WTC11 (cell line): ENCODE measurements around the gene AGFG2. TPM values are rescaled to one million over a fixed set of nuclear protein-coding genes. Genes with fewer than 3 reads are reported as not detected.

ENCODE experiments used
- ATAC-seq: fragments of 200-7000 bp; cut with Tn5 transposase; 2 replicates; pipeline ENCODE4 v1.10.0; 2021; ENCODE audit warnings: mild to moderate bottlenecking, moderate library complexity
- CTCF ChIA-PET: fragments of 300-600 bp; sonication (Branson Sonifier 250); formaldehyde crosslinking; loops from one replicate; lab custom pipeline; 2021; ENCODE audit warnings: antibody characterized with exemption; lab: Charles Lee
- POLR2A ChIA-PET: fragments of 350-600 bp; sonication (Branson Sonifier 250); formaldehyde crosslinking; loops from one replicate; lab custom pipeline; 2021; ENCODE audit warnings: antibody characterized with exemption; lab: Charles Lee
- DNase-seq: peaks from one replicate; pipeline ENCODE4 v3.0.0; 2021; ENCODE audit warnings: low spot score
- H3K27ac Mint-ChIP-seq: 2 replicates; pipeline ENCODE4 v1.8.0; 2021; ENCODE audit warnings: mixed read lengths
- H3K27me3 Mint-ChIP-seq: 2 replicates; pipeline ENCODE4 v1.8.0; 2021; ENCODE audit warnings: low read depth, mild to moderate bottlenecking, moderate library complexity, mixed read lengths
- H3K36me3 Mint-ChIP-seq: 2 replicates; pipeline ENCODE4 v1.8.0; 2021; ENCODE audit warnings: mixed read lengths
- H3K4me1 Mint-ChIP-seq: 2 replicates; pipeline ENCODE4 v1.8.0; 2022; ENCODE audit warnings: mixed read lengths
- H3K4me3 Mint-ChIP-seq: 2 replicates; pipeline ENCODE4 v1.8.0; 2021; ENCODE audit warnings: mild to moderate bottlenecking, moderate library complexity, mixed read lengths
- H3K9me3 Mint-ChIP-seq: 2 replicates; pipeline ENCODE4 v1.8.0; 2021; ENCODE audit warnings: mixed read lengths
- CBFB ChIP-seq: sonication (generic); formaldehyde crosslinking; IDR thresholded peaks from 2 replicates; pipeline ENCODE4 v1.8.1; 2022; ENCODE audit warnings: mild to moderate bottlenecking, low read depth, missing genetic modification reagents
- E2F1 ChIP-seq: sonication (generic); formaldehyde crosslinking; IDR thresholded peaks from 2 replicates; pipeline ENCODE4 v1.8.0; 2022; ENCODE audit warnings: mild to moderate bottlenecking, missing genetic modification reagents
- ELF4 ChIP-seq: sonication (generic); formaldehyde crosslinking; IDR thresholded peaks from 2 replicates; pipeline ENCODE4 v1.8.1; 2022; ENCODE audit warnings: low read depth, mild to moderate bottlenecking, moderate library complexity, missing genetic modification reagents
- ETV6 ChIP-seq: sonication (generic); formaldehyde crosslinking; IDR thresholded peaks from 2 replicates; pipeline ENCODE4 v1.8.1; 2022; ENCODE audit warnings: mild to moderate bottlenecking, missing genetic modification reagents
- FOXP1 ChIP-seq: sonication (generic); formaldehyde crosslinking; IDR thresholded peaks from 2 replicates; pipeline ENCODE4 v1.8.0; 2022; ENCODE audit warnings: missing genetic modification reagents, mild to moderate bottlenecking, moderate library complexity, borderline replicate concordance
- GABPB1 ChIP-seq: sonication (generic); formaldehyde crosslinking; IDR thresholded peaks from 2 replicates; pipeline ENCODE4 v1.8.1; 2023; ENCODE audit warnings: mild to moderate bottlenecking, missing genetic modification reagents
- GTF2I ChIP-seq: fragments of 250-450 bp; sonication (Bioruptor Pico); conservative IDR thresholded peaks from 2 replicates; pipeline ENCODE4 v1.4.0; 2021; ENCODE audit warnings: mild to moderate bottlenecking
- HMGA2 ChIP-seq: fragments of 250-450 bp; sonication (Bioruptor Pico); IDR thresholded peaks from 2 replicates; pipeline ENCODE4 v1.4.0; 2021; ENCODE audit warnings: mild to moderate bottlenecking, moderate library complexity
- IRF2 ChIP-seq: sonication (generic); formaldehyde crosslinking; IDR thresholded peaks from 2 replicates; pipeline ENCODE4 v1.8.0; 2022; ENCODE audit warnings: low read depth, missing genetic modification reagents, borderline replicate concordance
- MLX ChIP-seq: sonication (generic); formaldehyde crosslinking; IDR thresholded peaks from 2 replicates; pipeline ENCODE4 v1.8.1; 2023; ENCODE audit warnings: mild to moderate bottlenecking, missing genetic modification reagents, moderate library complexity
- NFATC4 ChIP-seq: fragments of 250-450 bp; sonication (Bioruptor Pico); IDR thresholded peaks from 2 replicates; pipeline ENCODE4 v1.9.0; 2021; ENCODE audit warnings: mild to moderate bottlenecking
- PRRX2 ChIP-seq: fragments of 250-450 bp; sonication (Bioruptor Pico); IDR thresholded peaks from 2 replicates; pipeline ENCODE4 v1.8.0; 2021; ENCODE audit warnings: mild to moderate bottlenecking
- RELA ChIP-seq: sonication (generic); formaldehyde crosslinking; IDR thresholded peaks from 2 replicates; pipeline ENCODE4 v1.8.1; 2022; ENCODE audit warnings: missing genetic modification reagents, mild to moderate bottlenecking, borderline replicate concordance
- SMAD3 ChIP-seq: sonication (generic); formaldehyde crosslinking; IDR thresholded peaks from 2 replicates; pipeline ENCODE4 v1.8.0; 2022; ENCODE audit warnings: missing genetic modification reagents, mild to moderate bottlenecking, borderline replicate concordance
- SMAD4 ChIP-seq: sonication (generic); formaldehyde crosslinking; IDR thresholded peaks from 2 replicates; pipeline ENCODE4 v1.8.0; 2022; ENCODE audit warnings: mild to moderate bottlenecking, missing genetic modification reagents
- SP1 ChIP-seq: sonication (generic); formaldehyde crosslinking; conservative IDR thresholded peaks from 2 replicates; pipeline ENCODE4 v1.8.1; 2022; ENCODE audit warnings: missing genetic modification reagents
- USF2 ChIP-seq: sonication (generic); formaldehyde crosslinking; IDR thresholded peaks from 2 replicates; pipeline ENCODE4 v1.8.1; 2023; ENCODE audit warnings: mild to moderate bottlenecking, missing genetic modification reagents, moderate library complexity
- ZNF219 ChIP-seq: sonication (generic); formaldehyde crosslinking; IDR thresholded peaks from 2 replicates; pipeline ENCODE4 v1.8.0; 2023; ENCODE audit warnings: missing genetic modification reagents, mild to moderate bottlenecking, borderline replicate concordance
- ZNF317 ChIP-seq: sonication (generic); formaldehyde crosslinking; IDR thresholded peaks from 2 replicates; pipeline ENCODE4 v1.8.1; 2023; ENCODE audit warnings: low read depth, mild to moderate bottlenecking, moderate library complexity, missing genetic modification reagents, borderline replicate concordance
- ZNF423 ChIP-seq: fragments of 250-450 bp; sonication (Bioruptor Pico); IDR thresholded peaks from 2 replicates; pipeline ENCODE4 v2.1.2; 2022; ENCODE audit warnings: mild to moderate bottlenecking, moderate library complexity
- total RNA-seq: library from RNA; stranded (reverse); gene quantifications from 3 replicates; pipeline ENCODE4 v1.2.3, GENCODE V29; 2021
- TF ChIP-seq, protein P1 (sequence below): sonication (generic); formaldehyde crosslinking; conservative IDR thresholded peaks from 2 replicates; pipeline ENCODE4 v1.8.1; 2023; ENCODE audit warnings: mild to moderate bottlenecking, low read depth, missing genetic modification reagents, moderate library complexity
- TF ChIP-seq, protein P2 (sequence below): fragments of 250-450 bp; sonication (Bioruptor Pico); IDR thresholded peaks from 2 replicates; pipeline ENCODE4 v1.9.0; 2021; ENCODE audit warnings: mild to moderate bottlenecking

Gene AGFG2
- total RNA-seq, 1 experiment from 2014 or later = 6.4 TPM

- Mint-ChIP-seq H3K9me3 (no peaks in the 10 kb centered on the region), H3K36me3 (peaks cover 5% of the 10 kb centered on the region), H3K27me3 (peaks cover 3% of the 10 kb centered on the region), H3K4me1 (peaks cover 61% of the 10 kb centered on the region), H3K4me3 (no peak overlapping the region), H3K27ac (peak overlapping the region; percentile 38)
- no peak for ATAC-seq
- no peak for DNase-seq
- TF ChIP-seq ZNF219 (CRISPR knock-in tag) (no peak), SP1 (no peak), ETV6 (no peak), CBFB (CRISPR knock-in tag) (no peak), ZNF423 (CRISPR knock-in tag) (no peak), SMAD4 (CRISPR knock-in tag) (no peak), FOXP1 (CRISPR knock-in tag) (no peak), ELF4 (CRISPR knock-in tag) (no peak), MLX (CRISPR knock-in tag) (no peak), SMAD3 (no peak), GABPB1 (CRISPR knock-in tag) (no peak), USF2 (CRISPR knock-in tag) (no peak)
- TF ChIP-seq, protein P1, sequence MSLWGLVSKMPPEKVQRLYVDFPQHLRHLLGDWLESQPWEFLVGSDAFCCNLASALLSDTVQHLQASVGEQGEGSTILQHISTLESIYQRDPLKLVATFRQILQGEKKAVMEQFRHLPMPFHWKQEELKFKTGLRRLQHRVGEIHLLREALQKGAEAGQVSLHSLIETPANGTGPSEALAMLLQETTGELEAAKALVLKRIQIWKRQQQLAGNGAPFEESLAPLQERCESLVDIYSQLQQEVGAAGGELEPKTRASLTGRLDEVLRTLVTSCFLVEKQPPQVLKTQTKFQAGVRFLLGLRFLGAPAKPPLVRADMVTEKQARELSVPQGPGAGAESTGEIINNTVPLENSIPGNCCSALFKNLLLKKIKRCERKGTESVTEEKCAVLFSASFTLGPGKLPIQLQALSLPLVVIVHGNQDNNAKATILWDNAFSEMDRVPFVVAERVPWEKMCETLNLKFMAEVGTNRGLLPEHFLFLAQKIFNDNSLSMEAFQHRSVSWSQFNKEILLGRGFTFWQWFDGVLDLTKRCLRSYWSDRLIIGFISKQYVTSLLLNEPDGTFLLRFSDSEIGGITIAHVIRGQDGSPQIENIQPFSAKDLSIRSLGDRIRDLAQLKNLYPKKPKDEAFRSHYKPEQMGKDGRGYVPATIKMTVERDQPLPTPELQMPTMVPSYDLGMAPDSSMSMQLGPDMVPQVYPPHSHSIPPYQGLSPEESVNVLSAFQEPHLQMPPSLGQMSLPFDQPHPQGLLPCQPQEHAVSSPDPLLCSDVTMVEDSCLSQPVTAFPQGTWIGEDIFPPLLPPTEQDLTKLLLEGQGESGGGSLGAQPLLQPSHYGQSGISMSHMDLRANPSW (CRISPR knock-in tag) = no peak
- CTCF ChIA-PET = interaction anchor here (0.6 to 6.1 kb wide), 8 partner anchors 13 to 179 kb away, joined by 3 to 58 read pairs (median 4); partner anchors contain the start of genes NYAP1 and TSC22D4
- POLR2A ChIA-PET = interaction anchor here (2.1 kb wide), 1 partner anchor 40 kb away, joined by 5 read pairs; the partner anchor contains the start of genes FBXO24 and LRCH4
Observed at GRCh38 chr7:100546129-100546925, 7.3 kb downstream of the AGFG2 start.

DNA sequence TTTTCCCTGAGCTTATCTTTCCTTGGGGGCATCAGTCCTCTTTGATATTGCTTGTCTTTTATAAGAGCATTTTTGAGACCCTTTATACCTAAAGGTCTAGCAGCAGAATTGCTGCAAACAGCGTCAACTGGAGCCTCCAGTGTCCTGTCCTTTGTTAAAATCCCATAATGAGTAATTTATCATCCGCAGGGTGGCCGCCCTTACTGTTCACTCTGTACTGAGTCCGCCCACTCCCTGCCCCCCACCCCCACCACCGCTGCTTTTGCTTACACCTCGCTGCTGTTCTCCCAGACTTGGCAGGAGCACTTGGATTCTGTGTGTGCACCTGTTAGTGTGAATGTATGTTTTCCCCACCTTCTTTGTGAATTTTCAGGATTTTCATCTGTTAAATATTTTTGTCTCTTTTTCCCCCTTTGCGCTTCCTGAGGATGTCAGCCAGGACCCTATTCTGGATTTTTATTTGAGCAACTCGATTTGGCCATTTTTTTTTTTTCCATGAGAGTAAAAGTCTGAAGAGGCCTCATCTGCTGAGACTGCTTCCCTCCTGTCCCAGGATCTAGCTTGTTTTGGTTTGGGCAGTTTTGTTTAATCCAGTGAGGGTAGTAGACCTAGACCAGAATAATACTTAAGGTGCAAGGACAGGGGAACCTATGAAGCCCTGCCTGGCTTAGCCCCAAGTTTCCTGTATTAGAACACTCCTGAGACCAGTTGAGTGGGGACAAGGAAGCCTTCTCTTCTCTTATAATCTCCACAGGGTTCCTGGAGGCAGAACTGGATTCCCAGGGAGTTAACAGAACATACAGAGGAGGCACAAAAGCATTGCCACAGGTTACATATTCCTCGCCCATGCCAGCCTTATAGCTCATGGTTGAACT lies 8.2 kb downstream of the AGFG2 start:
- ATAC-seq (no peak), DNase-seq (no peak)
- peaks cover 52% of the 10 kb centered on the region for H3K4me1 Mint-ChIP-seq
- ChIA-PET POLR2A (interaction anchor here (2.1 kb wide), 1 partner anchor 39 kb away, joined by 5 read pairs; the partner anchor contains the start of genes FBXO24 and LRCH4), CTCF (interaction anchor here (0.6 to 6.1 kb wide), 5 partner anchors 13 to 77 kb away, joined by 3 to 36 read pairs (median 5); partner anchors contain the start of genes NYAP1 and TSC22D4)
- peaks cover 5% of the 10 kb centered on the region for H3K36me3 Mint-ChIP-seq
- H3K4me3 Mint-ChIP-seq = no peak overlapping the region
- TF ChIP-seq IRF2 (no peak), NFATC4 (CRISPR knock-in tag) (no peak), HMGA2 (no peak), ZNF219 (CRISPR knock-in tag) (no peak), PRRX2 (no peak), ZNF317 (CRISPR knock-in tag) (no peak), USF2 (CRISPR knock-in tag) (no peak), RELA (no peak), E2F1 (CRISPR knock-in tag) (no peak), GTF2I (CRISPR knock-in tag) (no peak)
- TF ChIP-seq, protein P2, sequence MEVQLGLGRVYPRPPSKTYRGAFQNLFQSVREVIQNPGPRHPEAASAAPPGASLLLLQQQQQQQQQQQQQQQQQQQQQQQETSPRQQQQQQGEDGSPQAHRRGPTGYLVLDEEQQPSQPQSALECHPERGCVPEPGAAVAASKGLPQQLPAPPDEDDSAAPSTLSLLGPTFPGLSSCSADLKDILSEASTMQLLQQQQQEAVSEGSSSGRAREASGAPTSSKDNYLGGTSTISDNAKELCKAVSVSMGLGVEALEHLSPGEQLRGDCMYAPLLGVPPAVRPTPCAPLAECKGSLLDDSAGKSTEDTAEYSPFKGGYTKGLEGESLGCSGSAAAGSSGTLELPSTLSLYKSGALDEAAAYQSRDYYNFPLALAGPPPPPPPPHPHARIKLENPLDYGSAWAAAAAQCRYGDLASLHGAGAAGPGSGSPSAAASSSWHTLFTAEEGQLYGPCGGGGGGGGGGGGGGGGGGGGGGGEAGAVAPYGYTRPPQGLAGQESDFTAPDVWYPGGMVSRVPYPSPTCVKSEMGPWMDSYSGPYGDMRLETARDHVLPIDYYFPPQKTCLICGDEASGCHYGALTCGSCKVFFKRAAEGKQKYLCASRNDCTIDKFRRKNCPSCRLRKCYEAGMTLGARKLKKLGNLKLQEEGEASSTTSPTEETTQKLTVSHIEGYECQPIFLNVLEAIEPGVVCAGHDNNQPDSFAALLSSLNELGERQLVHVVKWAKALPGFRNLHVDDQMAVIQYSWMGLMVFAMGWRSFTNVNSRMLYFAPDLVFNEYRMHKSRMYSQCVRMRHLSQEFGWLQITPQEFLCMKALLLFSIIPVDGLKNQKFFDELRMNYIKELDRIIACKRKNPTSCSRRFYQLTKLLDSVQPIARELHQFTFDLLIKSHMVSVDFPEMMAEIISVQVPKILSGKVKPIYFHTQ (CRISPR knock-in tag) = no peak
- H3K9me3 Mint-ChIP-seq = no peaks in the 10 kb centered on the region
- no peaks in the 10 kb centered on the region for H3K27me3 Mint-ChIP-seq
- peak overlapping the region; percentile 7; the same call in 1 of the 2 replicates for H3K27ac Mint-ChIP-seq
